H9 (cell line): ENCODE data around the gene RNF8. TPM values are rescaled to one million over a fixed set of nuclear protein-coding genes. Genes with fewer than 3 reads are reported as not detected.

Experiments
- DNase-seq: peaks from one replicate; pipeline ENCODE4 v3.0.0-alpha.2; 2017
- H2AFZ ChIP-seq: one replicate; pipeline ENCODE4 v1.6.1; 2013; ENCODE audit warnings: mild to moderate bottlenecking, low read length, control low read depth, moderate library complexity
- H2AK5ac ChIP-seq: 2 replicates; pipeline ENCODE4 v1.6.1; 2013; ENCODE audit warnings: low read length, control low read depth, mixed read lengths; ENCODE audit not compliant: insufficient read length
- H2BK120ac ChIP-seq: one replicate; pipeline ENCODE4 v1.6.1; 2013; ENCODE audit warnings: low read depth, mild to moderate bottlenecking, low read length, control low read depth, inconsistent platforms; ENCODE audit not compliant: poor library complexity, severe bottlenecking
- H2BK12ac ChIP-seq: 2 replicates; pipeline ENCODE4 v1.6.1; 2013; ENCODE audit warnings: low read length, control low read depth, mixed read lengths, low read depth; ENCODE audit not compliant: insufficient read length
- H2BK15ac ChIP-seq: 2 replicates; pipeline ENCODE4 v1.6.1; 2013; ENCODE audit warnings: low read depth, low read length, control low read depth
- H2BK20ac ChIP-seq: one replicate; pipeline ENCODE4 v1.6.1; 2013; ENCODE audit warnings: low read depth, mild to moderate bottlenecking, low read length, control low read depth, inconsistent platforms; ENCODE audit not compliant: poor library complexity, severe bottlenecking
- H2BK5ac ChIP-seq: 2 replicates; pipeline ENCODE4 v1.6.1; 2013; ENCODE audit warnings: low read length, control low read depth, mixed read lengths; ENCODE audit not compliant: insufficient read length
- H3K14ac ChIP-seq: 2 replicates; pipeline ENCODE4 v1.6.1; 2013; ENCODE audit warnings: low read length, control low read depth; ENCODE audit not compliant: insufficient read depth
- H3K18ac ChIP-seq: 2 replicates; pipeline ENCODE4 v1.6.1; 2013; ENCODE audit warnings: low read depth, mild to moderate bottlenecking, mixed read lengths, low read length, control low read depth; ENCODE audit not compliant: insufficient read length
- H3K23ac ChIP-seq: 2 replicates; pipeline ENCODE4 v1.6.1; 2013; ENCODE audit warnings: low read length, control low read depth, mixed read lengths, low read depth; ENCODE audit not compliant: insufficient read length
- H3K23me2 ChIP-seq: 2 replicates; pipeline ENCODE4 v1.6.1; 2013; ENCODE audit warnings: low read depth, mild to moderate bottlenecking, mixed read lengths, low read length, control low read depth; ENCODE audit not compliant: insufficient read length, poor library complexity, severe bottlenecking
- H3K27ac ChIP-seq: 2 replicates; pipeline ENCODE4 v1.5.1; 2013; ENCODE audit warnings: low read length, control low read depth, mixed read lengths, low read depth; ENCODE audit not compliant: insufficient read length
- H3K27me3 ChIP-seq: 2 replicates; pipeline ENCODE4 v1.6.1; 2013; ENCODE audit warnings: low read length, control low read depth, inconsistent platforms; ENCODE audit not compliant: insufficient read depth
- H3K4ac ChIP-seq: 2 replicates; pipeline ENCODE4 v1.6.1; 2013; ENCODE audit warnings: low read depth, mild to moderate bottlenecking, control low read depth, inconsistent platforms, low read length, moderate library complexity
- H3K4me1 ChIP-seq: 2 replicates; pipeline ENCODE4 v1.6.1; 2013; ENCODE audit warnings: low read length, control low read depth, inconsistent platforms; ENCODE audit not compliant: insufficient read depth
- H3K4me2 ChIP-seq: 2 replicates; pipeline ENCODE4 v1.6.1; 2013; ENCODE audit warnings: low read length, control low read depth, mixed read lengths; ENCODE audit not compliant: insufficient read length, insufficient read depth
- H3K56ac ChIP-seq: 2 replicates; pipeline ENCODE4 v1.6.1; 2013; ENCODE audit warnings: low read depth, mild to moderate bottlenecking, mixed read lengths, low read length, control low read depth; ENCODE audit not compliant: insufficient read length
- H3K79me1 ChIP-seq: 2 replicates; pipeline ENCODE4 v1.6.1; 2013; ENCODE audit warnings: low read depth, mild to moderate bottlenecking, moderate library complexity, low read length, control low read depth, inconsistent platforms; ENCODE audit not compliant: insufficient read depth, poor library complexity, severe bottlenecking
- H3K79me2 ChIP-seq: 2 replicates; pipeline ENCODE4 v1.6.1; 2013; ENCODE audit warnings: low read length, control low read depth, inconsistent platforms; ENCODE audit not compliant: insufficient read depth
- H3K9ac ChIP-seq: 2 replicates; pipeline ENCODE4 v1.6.1; 2013; ENCODE audit warnings: low read length, control low read depth, mixed read lengths; ENCODE audit not compliant: insufficient read length; ENCODE audit errors: extremely low read depth
- H3K9me3 ChIP-seq: one replicate; pipeline ENCODE4 v1.6.1; 2013; ENCODE audit warnings: low read depth, low read length, inconsistent platforms; ENCODE audit not compliant: control insufficient read depth
- H3T11ph ChIP-seq: one replicate; pipeline ENCODE4 v1.6.1; 2013; ENCODE audit warnings: mild to moderate bottlenecking, low read length, control low read depth, inconsistent platforms
- H4K20me1 ChIP-seq: one replicate; pipeline ENCODE4 v1.6.1; 2013; ENCODE audit not compliant: control insufficient read depth, insufficient read length, insufficient read depth
- H4K5ac ChIP-seq: 2 replicates; pipeline ENCODE4 v1.6.1; 2013; ENCODE audit warnings: low read depth, mild to moderate bottlenecking, mixed read lengths, low read length, control low read depth; ENCODE audit not compliant: insufficient read length
- H4K8ac ChIP-seq: replicated peaks from 2 replicates; pipeline ENCODE4 v1.6.1; 2013; ENCODE audit warnings: low read length, control low read depth, mixed read lengths, low read depth; ENCODE audit not compliant: insufficient read length
- H4K91ac ChIP-seq: 2 replicates; pipeline ENCODE4 v1.6.1; 2013; ENCODE audit warnings: low read depth, mild to moderate bottlenecking, moderate library complexity, mixed read lengths, low read length, control low read depth; ENCODE audit not compliant: insufficient read length
- H3K27ac Mint-ChIP-seq, 3 experiments: 2 replicates in 2 of 3; 3 replicates in 1 of 3; pipeline ENCODE4 v1.8.0; 2020 to 2021; ENCODE audit warnings: mixed read lengths in 3 of 3, mild to moderate bottlenecking in 1 of 3, moderate library complexity in 1 of 3
- H3K27me3 Mint-ChIP-seq: 2 replicates; pipeline ENCODE4 v1.8.0; 2021; ENCODE audit warnings: low read depth, mild to moderate bottlenecking, moderate library complexity, mixed read lengths
- H3K36me3 Mint-ChIP-seq, 3 experiments: 2 replicates in 2 of 3; 3 replicates in 1 of 3; pipeline ENCODE4 v1.8.0; 2020 to 2021; ENCODE audit warnings: low read depth in 3 of 3, mixed read lengths in 3 of 3; ENCODE audit not compliant: insufficient read depth in 1 of 3
- H3K4me1 Mint-ChIP-seq, 2 experiments: 2 replicates each; pipeline ENCODE4 v1.8.0; 2020; ENCODE audit warnings: mixed read lengths in 2 of 2
- H3K4me3 Mint-ChIP-seq, 2 experiments: 2 replicates in 1 of 2; 3 replicates in 1 of 2; pipeline ENCODE4 v1.8.0; 2020 to 2021; ENCODE audit warnings: mild to moderate bottlenecking in 2 of 2, mixed read lengths in 2 of 2, moderate library complexity in 1 of 2
- H3K9me3 Mint-ChIP-seq, 2 experiments: 2 replicates in 1 of 2; 3 replicates in 1 of 2; pipeline ENCODE4 v1.8.0; 2020; ENCODE audit warnings: mild to moderate bottlenecking in 2 of 2, mixed read lengths in 2 of 2, moderate library complexity in 1 of 2
- CTCF ChIP-seq: fragments of 200-600 bp; sonication (generic); conservative IDR thresholded peaks from 3 replicates; pipeline ENCODE4 v1.8.0; 2021; ENCODE audit warnings: antibody characterized with exemption, mild to moderate bottlenecking
- WGBS: extraction: QIAGEN DNeasy Blood & Tissue Kit; methylation state at CpG from one replicate; pipeline ENCODE4 v1.1.7; 2013; ENCODE audit warnings: missing lambda C conversion rate, low lambda C conversion rate, mixed read lengths; ENCODE audit not compliant: insufficient read length; ENCODE audit errors: extremely low coverage; 5-methylcytosine and 5-hydroxymethylcytosine counted together
- total RNA-seq: library from RNA; stranded (reverse); gene quantifications from 2 replicates; pipeline ENCODE4 v1.2.1, GENCODE V29; 2021

RNF8 gene
- total RNA-seq, 1 experiment from 2014 or later, result 34.7 TPM

DNA sequence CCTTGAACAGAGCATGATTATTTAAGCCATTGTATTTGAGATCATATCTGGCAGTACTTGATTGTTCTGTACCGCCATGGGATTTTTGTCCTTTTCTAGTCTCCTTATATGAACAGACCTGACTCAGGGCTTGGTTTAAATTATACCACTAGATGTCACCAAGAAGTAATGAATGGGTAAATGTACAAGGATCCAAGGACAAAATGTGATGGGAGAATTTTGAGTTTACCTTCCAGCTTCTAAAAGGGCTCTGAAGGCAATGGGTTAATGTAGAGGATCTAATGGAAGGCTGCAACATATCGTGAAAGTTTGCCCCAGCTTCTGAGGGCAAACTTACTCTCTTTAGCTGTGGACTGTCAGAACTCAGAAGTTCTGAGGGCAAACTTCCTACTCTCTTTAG lies 12.0 kb downstream of the RNF8 start:
- Histone ChIP-seq H2BK5ac (no peak overlapping the region), H3K9me3 (no peaks in the 10 kb centered on the region), H2AK5ac (no peak overlapping the region), H3K9ac (no peak overlapping the region), H3K23ac (no peak overlapping the region), H4K20me1 (no peaks in the 10 kb centered on the region), H3K79me2 (no peaks in the 10 kb centered on the region), H3K56ac (no peak overlapping the region), H3K18ac (no peak overlapping the region), H3K27me3 (no peaks in the 10 kb centered on the region), H4K8ac (no peak overlapping the region), H3K4me2 (no peak overlapping the region), H2BK120ac (no peak overlapping the region), H3K4ac (no peak overlapping the region), H3K4me1 (no peaks in the 10 kb centered on the region), H3K14ac (no peak overlapping the region), H3K79me1 (no peaks in the 10 kb centered on the region), H3T11ph (no peak overlapping the region), H2AFZ (no peak overlapping the region), H3K27ac (no peak overlapping the region), H4K5ac (no peak overlapping the region), H2BK15ac (no peak overlapping the region), H4K91ac (no peak overlapping the region), H2BK12ac (no peak overlapping the region), H3K23me2 (no peaks in the 10 kb centered on the region), H2BK20ac (no peak overlapping the region)
- no CpG with 5 or more reads among the region's 2 CpGs for WGBS
- Mint-ChIP-seq H3K9me3 (no peaks in the 10 kb centered on the region), H3K36me3 (peaks cover 12 to 47% (median 30%) of the 10 kb centered on the region in 3 experiments; a peak in 6 of 7 replicates), H3K27ac (no peak overlapping the region), H3K4me1 (no peaks in the 10 kb centered on the region), H3K27me3 (no peaks in the 10 kb centered on the region), H3K4me3 (no peak overlapping the region)
- no peak for DNase-seq
- no peak for TF ChIP-seq CTCF
